ENCODE measurements around the gene KIFAP3.

DNA sequence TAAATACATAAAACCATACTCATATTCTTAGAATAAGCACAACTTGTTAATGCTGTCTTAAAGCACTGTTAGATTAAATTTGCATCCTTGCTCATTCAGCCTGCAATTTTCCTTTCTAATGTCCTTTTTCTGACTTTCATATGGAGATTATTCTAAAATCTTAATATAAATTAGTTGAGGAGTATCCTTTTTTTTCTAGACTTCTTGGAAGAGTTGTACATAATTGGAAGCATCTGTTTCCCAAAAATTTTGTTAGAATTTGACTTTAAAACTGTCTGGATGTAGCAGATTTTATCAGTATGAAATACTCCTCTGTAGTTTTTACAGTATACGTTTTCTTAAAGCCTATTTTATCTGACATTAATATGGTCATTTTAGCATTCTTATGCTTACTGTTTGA is 9.7 kb downstream of the KIFAP3 start:
- TF ChIP-seq, protein P1, sequence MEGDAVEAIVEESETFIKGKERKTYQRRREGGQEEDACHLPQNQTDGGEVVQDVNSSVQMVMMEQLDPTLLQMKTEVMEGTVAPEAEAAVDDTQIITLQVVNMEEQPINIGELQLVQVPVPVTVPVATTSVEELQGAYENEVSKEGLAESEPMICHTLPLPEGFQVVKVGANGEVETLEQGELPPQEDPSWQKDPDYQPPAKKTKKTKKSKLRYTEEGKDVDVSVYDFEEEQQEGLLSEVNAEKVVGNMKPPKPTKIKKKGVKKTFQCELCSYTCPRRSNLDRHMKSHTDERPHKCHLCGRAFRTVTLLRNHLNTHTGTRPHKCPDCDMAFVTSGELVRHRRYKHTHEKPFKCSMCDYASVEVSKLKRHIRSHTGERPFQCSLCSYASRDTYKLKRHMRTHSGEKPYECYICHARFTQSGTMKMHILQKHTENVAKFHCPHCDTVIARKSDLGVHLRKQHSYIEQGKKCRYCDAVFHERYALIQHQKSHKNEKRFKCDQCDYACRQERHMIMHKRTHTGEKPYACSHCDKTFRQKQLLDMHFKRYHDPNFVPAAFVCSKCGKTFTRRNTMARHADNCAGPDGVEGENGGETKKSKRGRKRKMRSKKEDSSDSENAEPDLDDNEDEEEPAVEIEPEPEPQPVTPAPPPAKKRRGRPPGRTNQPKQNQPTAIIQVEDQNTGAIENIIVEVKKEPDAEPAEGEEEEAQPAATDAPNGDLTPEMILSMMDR (IDR thresholded peaks at IDR 0.05): no peak
- TF ChIP-seq POLR2A (IDR thresholded peaks at IDR 0.05): no peak
- TF ChIP-seq EP300 (IDR thresholded peaks at IDR 0.05): no peak

All from tibial nerve (tissue), 4 donors.